HG03575 (cell line): ENCODE data around the gene SIPA1.

Source experiments
- ATAC-seq: cut with Tn5 transposase; IDR thresholded peaks from one replicate; pipeline ENCODE4 v1.9.1; 2021; ENCODE audit not compliant: unreplicated experiment, insufficient number of reproducible peaks, low FRiP score; ENCODE audit errors: extremely low read depth

SIPA1 gene, protein sequence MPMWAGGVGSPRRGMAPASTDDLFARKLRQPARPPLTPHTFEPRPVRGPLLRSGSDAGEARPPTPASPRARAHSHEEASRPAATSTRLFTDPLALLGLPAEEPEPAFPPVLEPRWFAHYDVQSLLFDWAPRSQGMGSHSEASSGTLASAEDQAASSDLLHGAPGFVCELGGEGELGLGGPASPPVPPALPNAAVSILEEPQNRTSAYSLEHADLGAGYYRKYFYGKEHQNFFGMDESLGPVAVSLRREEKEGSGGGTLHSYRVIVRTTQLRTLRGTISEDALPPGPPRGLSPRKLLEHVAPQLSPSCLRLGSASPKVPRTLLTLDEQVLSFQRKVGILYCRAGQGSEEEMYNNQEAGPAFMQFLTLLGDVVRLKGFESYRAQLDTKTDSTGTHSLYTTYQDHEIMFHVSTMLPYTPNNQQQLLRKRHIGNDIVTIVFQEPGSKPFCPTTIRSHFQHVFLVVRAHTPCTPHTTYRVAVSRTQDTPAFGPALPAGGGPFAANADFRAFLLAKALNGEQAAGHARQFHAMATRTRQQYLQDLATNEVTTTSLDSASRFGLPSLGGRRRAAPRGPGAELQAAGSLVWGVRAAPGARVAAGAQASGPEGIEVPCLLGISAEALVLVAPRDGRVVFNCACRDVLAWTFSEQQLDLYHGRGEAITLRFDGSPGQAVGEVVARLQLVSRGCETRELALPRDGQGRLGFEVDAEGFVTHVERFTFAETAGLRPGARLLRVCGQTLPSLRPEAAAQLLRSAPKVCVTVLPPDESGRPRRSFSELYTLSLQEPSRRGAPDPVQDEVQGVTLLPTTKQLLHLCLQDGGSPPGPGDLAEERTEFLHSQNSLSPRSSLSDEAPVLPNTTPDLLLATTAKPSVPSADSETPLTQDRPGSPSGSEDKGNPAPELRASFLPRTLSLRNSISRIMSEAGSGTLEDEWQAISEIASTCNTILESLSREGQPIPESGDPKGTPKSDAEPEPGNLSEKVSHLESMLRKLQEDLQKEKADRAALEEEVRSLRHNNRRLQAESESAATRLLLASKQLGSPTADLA

DNA sequence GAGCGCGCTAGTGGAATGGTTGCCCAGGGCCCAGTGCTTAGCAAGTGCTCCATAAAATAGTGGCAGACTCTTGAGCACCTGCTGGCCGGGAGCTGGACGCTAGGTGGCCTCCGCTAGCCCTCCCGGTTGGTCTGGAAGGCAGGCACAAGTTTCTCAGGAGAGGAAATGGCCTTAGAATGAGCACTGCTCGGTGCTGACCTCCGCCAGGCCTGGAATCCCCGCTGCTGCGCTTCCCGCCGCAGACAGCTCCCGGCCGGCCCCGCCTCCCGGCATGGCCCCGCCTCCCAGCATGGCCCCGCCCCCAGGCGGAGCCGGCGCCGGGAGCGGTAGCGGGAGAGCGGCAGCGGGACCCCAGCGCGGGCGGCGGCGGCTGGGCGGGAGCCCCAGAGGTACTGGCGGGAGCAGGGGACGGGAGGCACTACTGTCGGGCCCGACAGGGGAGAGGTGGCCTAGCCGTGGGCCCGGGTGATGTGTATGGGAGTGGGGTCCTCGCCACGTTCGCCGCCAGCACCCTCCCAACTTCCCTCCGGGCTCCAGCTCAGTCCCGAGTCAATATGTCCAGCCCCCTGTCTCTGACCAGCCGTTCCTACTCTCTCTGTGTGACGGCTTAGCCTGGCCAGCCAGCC, at the start of gene SIPA1:
Gene SIPA1 (plus strand): TSS at position 308 of the 626 bp plus-strand sequence. CDS start 2,821 bp downstream, outside the sequence.
- ATAC-seq = no peak

DNA sequence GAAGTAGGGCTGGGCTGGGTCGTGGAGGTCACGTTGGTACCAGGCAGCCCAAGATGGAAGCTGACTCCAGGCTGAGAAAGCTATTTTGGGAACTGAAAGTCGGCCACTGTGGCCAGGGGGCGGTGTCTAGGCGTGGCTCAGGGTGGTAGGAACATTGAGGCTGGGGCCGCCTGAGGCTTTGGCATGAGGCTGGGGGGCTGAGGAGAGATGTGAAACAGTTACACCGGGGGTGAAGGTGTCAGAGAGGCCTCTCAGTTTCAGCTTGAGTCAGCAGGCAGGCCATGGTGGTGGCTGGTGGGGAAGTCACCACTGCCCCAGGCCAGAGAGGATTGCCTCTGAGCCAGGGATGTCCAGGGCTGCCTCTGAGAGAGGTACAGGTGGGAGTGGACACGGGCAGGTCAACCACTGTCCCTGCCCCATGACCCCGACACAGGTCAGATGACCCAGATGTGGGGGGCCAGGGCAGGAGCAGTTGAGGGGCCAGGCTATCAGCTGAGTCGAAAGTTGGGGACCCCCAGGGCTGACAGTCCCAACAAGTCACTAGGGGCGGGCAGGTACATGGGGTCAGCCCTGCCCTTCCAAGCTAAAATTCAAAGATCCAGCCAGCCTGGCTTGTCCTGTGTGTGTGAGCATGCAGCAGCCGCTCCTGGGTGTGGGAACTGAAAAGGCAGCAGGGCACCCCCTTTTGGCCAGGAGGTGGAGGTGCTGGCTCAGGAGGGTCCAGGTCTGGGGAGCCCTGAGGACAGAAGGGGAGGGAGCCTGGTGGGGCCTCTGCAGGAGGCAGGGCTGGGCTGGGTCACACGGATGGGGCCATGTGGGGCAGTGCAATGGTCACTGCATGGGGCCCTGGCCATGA, 49.5 kb upstream of the SIPA1 start:
- peak; percentile 40 for ATAC-seq

DNA sequence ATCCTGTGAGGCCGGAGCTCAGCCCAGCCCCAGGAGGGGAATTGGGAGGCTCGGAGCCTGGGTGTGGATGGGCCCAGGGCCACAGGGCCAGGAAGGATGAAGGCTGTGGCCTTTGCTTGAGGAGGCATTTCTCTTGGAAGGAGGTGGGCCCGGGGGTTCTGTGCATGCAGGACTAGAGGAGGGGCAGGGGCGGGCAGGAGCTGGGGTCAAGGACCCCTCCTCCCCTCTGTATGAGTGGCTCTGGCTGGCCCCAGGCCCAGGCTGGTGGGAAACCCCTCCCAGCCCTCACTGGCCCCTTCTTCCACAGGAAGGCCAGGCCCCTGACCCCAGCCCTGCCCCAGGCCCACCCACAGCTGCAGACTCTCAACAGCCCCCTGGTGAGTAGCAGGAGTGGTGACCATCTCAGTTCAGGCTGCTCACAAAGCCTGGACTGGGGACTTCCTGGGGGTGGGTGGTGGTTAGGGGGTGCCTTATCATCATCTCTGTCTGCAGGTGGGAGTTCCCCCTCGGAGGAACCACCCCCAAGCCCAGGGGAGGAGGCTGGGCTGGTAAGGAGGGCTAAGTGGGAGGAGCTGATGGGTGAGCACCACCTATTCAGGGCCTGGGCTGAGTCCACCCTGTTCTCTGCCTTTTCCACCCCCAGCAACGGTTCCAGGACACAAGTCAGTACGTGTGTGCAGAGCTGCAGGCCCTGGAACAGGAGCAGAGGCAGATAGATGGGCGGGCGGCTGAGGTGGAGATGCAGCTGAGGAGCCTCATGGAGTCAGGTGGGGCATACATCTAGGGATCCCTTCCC, 48.3 kb upstream of the SIPA1 start:
- no peak for ATAC-seq

DNA sequence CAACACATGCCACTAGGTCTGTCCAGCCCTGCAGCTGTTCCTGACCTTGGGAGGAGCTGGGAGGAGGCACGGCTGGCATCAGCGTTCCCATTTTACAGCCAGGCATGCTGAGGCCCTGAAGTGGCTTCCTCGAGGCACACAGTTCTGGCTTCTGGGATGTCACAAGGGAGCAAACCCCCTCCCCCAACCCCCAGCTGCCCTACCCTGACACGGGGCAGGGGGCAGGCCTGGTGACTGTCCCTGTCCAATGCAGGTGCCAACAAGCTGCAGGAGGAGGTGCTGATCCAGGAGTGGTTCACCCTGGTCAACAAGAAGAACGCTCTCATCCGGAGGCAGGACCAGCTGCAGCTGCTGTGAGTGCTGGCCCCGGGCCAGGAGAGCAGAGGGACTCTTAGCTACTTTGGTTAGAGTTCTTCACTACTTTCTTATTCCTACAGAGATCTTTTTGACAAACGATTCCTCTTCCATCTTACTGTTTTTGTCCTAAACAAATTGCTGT, 47.6 kb upstream of the SIPA1 start:
- ATAC-seq = no peak

DNA sequence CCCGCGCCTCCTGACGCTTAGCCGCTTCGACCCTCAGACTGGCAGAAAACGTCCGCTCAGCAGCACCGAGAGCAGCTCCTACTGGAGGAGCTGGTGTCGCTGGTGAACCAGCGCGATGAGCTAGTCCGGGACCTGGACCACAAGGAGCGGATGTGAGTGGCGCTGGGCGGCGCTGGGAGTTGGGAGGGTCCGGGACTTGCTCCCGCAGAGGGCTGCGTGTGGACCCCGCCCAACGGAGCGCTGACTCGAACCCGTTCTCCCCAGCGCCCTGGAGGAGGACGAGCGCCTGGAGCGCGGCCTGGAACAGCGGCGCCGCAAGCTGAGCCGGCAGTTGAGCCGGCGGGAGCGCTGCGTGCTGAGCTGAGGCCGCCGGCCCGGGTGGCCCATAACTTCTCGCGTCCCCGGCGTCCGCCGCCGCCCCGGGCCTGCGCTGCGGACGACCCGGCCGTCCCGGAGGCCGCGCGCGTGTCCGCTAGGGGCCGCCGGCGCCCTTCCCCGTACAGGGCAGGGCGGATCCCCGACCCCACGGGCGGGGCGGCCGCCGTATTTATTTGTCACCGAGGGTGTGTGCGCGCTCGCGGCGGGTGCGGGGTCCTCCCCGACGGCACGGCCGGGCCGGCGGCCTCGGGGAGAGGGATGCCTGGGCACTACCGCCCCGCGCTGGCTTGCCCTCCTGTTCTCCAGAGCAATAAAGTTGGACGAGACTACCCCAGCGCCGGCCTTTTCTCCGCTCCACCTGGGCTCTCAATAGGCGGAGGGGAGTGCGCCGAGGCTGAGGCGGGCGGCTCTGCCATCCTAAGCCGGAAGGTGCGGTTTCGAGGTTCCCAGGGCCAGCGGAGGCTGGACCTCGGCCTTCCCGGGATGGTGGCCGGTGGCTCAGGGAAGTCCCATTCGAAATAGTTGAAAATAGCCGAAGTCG, 45.7 kb upstream of the SIPA1 start:
- no peak for ATAC-seq

DNA sequence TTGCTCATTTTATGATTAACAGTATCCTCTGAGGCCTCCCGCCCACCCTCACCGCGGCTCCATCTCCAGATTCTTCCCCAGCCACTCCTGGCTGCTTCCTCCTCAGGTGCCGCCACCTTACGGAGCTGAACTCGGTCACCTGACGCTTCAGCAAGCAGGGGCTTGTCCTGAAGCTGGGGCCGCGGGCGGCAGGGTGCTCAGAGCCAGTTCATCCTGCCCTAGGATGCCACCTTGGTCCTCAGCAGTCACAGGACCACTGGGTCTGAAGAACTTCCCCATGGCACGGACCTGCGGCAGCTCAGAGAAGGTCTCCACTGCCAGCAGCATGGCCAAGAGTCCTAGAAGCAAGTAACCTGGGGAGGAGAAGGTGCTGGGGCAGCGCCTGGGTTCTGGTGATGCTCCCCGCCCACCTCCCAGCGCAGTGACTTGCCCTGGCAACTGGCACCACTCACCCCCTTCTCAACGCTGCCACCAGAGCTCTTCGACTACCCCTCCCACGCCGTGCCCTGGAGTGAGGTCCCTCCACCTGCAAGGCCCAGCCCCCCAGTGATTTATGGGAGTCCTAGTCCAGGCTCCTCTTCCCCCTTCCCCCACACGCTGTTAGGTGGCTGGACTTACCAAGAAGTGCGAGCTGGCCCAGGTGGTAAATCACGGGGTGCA, 44.9 kb upstream of the SIPA1 start:
- no peak for ATAC-seq

DNA sequence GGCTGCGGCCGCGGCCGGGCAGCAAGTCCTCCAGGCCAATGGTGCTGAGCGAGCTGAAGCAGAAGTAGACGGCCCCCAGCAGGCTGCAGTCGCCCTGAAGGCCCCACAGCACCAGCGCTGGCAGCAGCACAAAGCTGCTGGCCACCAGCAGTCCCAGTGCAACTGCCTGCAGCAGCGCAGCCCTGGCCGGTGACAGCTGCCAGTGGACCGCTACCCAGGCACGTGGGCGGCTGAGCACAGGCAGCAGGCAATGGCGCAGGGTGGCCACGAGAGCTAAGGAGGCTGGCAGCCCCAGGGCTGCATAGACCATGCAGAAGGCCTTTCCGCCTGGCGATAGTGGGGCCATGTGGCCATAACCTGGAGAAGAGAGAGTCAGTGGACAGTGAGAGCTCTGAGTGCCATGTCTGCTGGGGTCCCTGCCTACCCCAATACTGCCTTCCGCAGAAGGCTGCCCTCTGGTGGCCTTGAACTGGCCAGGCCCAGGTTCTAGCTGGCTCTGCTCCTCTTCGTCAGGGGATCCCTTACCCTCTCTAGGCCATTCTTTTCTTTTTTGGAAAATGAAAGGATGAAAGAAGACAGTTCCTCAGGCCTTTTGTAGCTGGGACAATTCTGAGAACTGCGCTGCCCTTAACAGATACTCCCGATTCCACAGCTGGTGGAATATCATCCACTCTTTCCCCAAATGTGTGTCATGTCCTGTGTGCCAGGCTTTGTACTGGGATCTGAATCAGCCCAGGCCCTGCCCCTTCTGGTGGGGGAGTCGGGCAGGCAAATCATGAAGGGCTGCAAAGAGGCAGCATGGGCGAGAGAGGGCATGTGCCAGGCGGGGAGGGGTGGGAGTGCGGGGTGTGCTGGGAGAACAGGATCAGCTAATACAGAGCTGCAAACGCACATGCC, 44.1 kb upstream of the SIPA1 start:
- no peak for ATAC-seq

DNA sequence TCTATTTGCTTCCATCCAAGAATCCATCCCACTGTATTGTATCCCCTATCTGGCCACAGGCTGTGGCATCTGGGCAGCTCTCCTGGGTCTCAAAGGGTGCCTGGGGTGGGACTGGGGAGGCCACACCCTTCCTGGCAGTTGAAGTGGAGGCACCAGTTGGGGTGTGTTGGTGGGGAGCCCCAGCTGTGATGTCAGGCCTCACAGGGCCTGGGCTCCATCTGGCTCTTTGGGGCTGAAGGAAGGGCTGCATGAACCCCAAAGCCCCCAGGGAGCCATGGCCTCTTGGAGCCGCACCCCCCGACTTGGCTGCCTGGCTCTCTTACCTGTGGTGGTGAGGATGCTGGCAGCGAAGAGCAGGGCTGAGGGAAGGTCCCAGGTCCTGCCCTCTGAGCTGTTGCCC, 42.8 kb upstream of the SIPA1 start:
- no peak for ATAC-seq

DNA sequence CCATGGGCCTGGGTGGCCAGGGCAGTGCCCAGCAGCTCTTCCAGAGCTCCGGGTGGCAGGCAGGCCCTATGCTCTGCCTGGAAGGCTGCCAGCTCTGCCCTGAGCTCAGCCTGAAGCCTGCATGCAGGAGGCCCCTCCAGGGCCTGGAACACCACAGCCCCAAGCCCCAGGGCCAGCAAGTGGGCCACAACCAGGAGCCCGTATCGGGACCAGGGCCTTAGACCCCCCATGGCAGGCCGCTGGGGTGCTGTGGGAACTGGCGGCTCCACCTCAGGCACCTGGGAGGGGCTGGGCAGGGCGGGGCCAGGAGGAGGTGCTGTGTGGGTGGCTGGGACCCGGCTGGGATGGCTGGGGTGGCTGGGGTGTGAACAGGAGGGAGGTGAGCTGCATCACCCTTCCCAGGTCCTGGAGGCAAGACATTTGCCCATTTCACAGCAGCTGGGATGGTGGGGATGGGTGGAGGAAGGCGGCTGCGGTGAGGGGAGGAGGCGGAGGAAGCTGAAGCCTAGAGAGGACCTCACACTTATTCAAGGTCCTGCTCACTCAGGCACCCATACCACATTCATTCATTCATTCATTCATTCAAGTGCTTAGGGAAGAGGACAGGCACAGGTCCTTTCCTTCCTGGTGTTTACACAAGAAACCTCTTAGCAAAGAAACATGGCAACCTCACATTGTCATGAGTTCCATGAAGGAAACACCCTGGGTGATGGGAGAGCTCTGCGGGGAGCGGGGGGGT, 42.2 kb upstream of the SIPA1 start, which contains the start of gene KCNK7:
Gene KCNK7 (minus strand): TSS at position 258 of the 739 bp plus-strand sequence. CDS start 28 bp downstream, at position 230.
- no peak for ATAC-seq

DNA sequence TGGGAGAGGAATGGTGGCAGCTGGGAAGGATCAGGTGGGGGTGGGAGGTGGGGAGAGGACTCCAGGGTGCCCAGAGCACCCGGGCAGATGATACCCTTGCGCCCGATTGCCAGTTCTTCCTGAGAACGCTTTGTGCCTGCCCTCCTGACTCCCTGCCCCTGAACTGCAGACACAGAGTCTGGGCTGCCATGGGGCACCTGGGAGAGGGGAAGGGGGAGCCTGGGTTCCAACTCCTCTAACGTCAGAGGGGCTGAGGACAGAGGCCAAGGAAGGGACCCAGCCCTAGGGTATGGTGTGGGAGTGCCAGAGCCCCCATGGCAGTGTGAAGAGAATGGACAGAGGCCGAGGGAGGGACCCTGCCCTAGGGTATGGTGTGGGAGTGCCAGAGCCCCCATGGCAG, 41.4 kb upstream of the SIPA1 start:
- no peak for ATAC-seq

DNA sequence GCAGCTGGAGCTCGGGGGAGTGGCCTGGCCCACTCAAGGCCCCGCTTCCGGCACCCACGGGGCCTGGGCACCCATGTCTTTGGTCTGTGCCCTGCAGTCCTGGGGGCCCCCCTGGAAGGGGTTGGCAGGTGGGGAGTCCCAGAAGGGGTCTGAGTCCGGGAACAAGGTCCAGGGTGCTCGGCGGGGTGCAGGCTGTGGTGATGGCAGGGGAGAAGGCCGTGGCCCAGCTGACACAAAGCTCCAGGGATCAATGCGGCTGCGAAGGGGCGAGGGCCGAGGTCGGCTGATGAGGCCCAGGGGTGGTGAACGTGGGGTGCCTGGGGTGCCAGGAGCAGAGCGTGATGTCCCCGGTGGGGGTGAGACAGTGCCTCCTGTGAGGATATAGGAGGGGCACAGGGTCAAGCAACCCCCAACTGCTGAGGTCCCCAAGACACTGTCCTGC, 39.6 kb upstream of the SIPA1 start:
- ATAC-seq = no peak

DNA sequence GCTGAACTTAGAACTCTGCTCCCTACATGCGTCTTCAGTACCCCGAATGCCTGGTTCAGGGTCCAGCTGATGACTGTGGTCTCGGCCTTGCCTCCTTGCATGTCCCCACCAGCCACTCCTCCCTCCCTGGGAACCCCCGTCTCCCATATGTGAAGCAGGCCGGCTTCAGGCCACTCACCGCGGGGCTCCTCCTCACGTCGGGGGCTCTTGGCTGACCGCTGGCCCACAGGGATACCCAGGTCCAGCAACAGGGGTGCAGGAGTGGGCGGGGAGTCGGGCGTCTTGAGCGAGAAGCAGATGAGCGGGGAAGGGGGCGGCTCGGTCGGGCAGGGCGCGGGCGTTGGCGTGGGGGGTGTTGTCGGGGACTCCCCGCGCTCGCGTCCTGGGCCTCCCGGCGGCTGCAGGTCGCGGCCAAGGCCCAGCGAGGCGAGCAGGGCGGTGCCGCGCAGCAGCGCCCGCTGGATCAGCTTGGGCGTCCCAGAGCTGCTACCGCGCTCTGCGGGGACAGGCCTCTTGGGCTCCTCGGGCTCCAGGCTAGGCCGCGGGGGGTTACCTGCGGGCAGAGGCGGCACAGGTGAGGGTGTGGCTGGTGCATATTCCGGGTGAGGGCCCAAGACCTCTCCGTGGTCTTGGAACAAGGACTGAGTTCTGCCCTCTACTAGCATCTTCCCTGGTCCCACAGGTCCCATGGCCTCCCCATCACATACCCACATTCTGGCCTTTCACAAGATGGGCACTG, 38.5 kb upstream of the SIPA1 start:
- no peak for ATAC-seq

DNA sequence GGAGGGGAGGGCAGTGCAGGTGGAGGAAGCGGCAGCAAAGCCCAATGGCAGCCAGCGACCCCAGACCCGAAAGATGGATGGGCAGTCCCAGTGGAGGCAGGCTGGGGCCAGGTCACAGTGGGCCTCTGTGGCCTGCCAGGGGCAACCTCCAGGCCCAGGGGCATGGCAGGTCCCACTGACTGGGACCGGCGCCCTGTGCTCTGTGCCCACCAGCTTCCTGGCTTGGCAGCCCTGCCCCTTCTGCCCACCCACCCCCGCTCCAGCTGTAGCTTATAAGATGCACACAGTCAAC, 38.0 kb upstream of the SIPA1 start:
- no peak for ATAC-seq

DNA sequence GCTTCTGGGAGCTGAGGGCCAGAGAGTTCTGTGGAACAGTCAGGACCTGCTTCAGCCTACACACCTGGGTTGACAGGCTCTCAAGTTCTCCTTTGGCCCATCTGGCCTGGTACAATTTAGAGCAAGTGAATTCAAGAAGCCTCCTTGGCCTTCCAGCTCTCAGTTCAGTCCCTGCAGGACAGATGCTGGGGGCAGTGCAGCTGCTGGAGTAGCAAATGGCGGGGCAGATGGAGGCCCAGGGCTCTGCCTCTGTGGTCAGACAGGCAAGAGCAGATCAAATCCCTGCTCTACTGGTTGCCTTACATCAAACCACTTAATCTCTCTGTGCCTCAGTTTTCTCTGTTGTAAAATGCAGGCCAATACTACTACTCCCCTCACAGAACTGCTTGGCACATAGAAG, 33.6 kb upstream of the SIPA1 start:
- no peak for ATAC-seq
